Activated CD4-positive, alpha-beta T cell treated with anti-CD3 and anti-CD28 coated beads, Interleukin-10, Interleukin-2, amounts not matched to agents 100 ng/mL and 50 ng/mL, durations not matched to agents 16 hours and 8 hours (primary cell): ENCODE results near the gene PDK2.

Experiments
- DNase-seq: peaks from one replicate; pipeline ENCODE4 v3.0.0-alpha.2; 2020

PDK2 gene

GRCh38 chr17:50120475-50121253 is 25.5 kb downstream of the PDK2 start:
- no peak for DNase-seq

GRCh38 chr17:50122945-50123344 is 27.8 kb downstream of the PDK2 start:
- no peak for DNase-seq

DNA sequence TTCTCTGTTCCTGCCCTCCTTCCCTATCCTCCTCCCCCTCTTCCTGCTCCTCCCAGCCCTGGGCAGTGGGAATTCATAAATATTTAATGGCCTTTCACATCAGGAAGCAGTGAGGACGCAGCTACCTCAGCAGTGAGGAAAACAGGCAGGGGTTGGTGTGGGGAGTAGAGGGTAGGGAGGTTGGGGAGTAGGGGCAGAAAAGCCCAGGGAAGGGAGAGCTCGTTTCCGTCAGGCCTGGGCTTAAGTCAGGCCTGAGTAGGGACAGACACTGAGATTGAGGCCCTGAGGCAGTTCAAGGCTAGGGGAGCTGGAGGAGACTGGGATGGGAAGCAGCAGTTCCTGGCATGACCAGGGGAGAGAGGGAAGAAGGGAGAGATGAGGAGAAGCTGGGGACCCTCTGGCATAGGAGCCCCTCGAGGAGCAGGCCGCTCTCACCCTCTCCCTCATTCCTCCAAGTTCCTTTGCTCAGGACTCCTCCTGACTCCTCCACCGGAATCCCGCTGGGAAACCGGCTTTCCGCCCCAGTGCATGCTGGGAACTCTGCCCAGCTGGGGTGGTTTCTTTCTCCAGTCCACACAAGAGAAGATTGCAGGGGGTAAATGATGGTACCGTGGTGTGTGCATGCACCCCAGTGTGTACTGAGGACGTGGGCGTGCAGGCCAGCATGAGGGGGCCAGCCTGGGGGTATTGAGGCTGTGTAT is 28.6 kb downstream of the PDK2 start:
- no peak for DNase-seq

DNA sequence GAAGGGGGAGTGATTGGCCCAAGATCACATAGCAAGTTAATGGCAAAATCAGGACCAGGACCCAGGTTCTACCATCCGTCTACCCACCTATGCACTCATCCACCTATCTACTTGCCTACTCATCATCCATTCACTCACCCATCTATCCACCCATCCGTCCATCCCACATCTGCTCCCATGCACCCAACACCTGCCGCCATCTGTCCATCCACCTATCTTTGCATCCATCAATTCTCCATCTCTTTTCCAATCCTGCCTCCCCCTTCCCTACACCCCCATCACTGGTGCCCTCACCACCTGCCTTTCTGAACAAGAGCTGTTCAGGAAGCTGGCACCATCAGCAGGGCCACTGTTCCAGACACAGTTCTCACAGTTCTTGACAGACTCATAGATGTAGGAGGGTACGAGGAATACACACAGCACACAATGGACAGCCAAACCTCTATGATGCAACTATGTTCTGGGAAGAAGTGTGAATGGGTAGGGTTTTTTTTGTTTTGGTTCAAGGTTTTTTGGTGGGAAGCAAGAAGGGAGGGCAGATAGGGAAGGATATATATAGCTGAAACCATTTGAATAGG is 30.4 kb downstream of the PDK2 start:
- no peak for DNase-seq

DNA sequence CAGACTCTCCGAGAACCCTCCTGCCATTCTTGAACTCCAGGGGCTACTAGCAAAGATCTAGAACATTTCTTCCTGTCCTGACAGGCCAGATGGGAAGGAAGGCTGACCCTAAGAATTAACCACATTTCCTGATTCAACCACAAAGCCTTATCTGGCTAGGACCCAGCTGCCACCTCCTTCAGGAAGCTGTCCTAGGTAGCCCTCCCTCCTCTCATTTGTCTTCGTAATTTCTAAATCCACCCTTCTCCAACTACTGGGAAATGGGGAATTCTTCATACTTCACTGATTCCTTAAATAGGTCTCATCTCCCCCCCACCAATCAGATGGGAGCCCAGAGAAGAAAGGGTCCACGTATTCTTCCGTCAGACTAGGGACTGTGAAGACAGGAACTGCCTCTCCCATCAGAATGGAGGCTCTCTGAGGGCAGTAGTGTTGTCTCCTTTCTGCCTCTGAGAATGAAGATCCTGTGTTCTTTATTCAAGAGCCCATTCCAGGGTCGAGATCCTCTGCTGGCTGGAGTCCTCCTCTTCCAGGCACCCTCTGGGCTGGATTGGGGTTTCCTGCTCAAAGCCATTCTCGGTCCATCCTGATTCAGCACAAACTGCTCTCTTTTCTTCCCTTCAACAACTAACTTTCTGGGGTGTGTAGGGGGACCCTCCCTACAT is 32.7 kb downstream of the PDK2 start:
- no peak for DNase-seq

DNA sequence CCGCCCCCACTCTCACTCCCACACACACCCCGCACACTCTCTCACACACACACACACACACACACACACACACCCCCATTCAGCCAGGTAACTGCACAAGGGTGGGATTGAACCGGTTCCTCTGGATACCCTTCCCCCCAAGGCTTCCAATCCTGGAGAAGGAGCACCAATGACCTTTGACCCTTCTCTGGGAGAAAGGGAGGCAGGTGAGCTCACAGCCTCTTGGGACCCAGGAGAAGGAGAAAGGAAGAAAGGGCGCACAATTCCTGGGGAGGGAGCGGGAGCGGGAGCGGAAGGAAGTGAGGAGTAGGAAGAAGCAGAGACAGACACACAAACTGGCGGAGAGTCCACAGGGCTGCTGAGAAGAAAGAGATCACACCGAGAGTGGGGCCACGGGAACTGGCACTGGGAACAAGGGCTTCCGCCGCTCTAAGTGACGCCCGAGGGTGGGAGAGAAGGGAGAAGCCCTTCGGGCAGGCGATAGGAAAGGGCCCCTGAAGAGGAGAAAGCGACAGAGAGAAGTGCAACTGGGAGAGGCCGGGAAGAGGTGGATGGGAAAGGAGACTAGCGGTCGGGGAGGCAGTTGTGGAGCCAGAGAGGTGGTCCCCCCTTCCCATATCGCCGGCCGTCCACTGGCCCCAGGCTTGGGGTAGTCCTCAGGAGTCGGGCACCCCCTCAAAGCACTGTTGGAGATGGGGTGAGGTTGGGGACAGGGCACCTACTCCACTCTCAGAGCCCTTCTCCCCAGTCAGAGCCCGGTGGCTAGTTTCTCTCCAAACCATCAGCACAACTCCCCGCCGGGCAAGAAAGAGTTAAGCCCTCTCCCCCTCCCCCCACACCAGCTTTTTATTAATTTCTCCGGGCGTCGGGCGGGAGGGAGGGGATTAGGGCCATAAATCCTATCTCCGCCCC is 33.5 kb downstream of the PDK2 start:
- DNase-seq = no peak

DNA sequence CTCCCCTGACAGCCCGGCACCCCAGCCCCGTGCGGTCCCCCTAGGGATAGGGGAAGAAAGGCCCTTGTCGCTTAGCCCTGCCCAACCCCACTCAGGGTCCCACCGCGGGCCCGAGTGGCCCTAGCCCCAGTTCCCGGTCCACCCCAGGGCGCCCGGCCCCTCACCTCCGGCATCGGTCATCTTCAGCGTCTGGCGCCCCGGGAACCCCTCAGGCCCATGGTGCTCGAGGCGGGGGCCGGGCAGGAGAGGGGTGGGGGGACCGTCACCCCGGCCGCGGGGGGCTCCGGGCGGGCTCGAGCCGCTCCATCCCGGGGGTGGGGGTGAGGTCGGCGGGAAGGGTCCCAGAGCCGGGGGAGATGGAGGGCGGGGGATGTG is 34.2 kb downstream of the PDK2 start:
- DNase-seq = no peak

DNA sequence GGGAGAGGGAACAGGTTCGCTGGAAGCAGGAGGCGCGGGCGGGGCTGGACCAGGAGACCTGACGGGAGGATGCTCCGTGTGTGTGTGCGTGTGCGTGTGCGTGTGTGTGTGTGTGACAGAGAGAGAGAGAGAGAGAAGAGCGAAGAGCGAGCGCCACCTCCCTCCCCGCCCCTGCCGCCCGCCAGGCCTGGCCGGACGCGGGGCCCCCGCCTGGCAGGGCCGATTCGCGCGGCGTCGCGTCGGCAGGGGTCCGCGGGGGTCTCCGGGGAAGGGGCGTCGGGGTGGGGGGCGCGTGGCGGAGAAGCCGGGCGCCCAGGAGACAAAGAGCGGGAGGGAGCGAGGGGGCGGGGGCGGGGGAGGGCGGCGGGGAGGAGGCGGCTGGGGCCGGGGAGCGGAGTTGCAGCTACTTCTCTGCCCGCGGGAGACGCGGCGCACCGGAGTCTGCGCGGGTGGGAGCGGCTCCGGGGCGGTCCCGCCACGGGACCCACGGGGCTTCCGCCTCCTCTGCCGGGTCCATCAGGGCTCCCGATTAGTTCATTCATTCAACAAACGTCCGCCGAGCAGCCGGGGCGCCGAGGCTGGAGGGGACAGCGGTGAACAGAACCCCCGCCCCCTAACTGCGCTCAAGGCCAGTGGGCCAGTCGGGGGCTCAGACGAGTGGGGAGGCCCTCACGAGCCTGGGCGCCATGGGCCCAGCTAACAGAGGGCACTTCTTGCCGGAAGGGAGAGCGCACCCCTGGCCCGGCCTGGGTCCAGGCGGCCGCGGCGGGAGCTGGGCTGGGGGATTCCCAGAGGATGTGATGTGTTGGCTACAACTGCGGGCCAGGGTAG is 34.8 kb downstream of the PDK2 start, which contains the start of gene SAMD14:
SAMD14 (minus strand) TSS at position 433 of the 831 bp plus-strand sequence. CDS start 5,201 bp downstream, outside the sequence.
- DNase-seq = peak; percentile 30

DNA sequence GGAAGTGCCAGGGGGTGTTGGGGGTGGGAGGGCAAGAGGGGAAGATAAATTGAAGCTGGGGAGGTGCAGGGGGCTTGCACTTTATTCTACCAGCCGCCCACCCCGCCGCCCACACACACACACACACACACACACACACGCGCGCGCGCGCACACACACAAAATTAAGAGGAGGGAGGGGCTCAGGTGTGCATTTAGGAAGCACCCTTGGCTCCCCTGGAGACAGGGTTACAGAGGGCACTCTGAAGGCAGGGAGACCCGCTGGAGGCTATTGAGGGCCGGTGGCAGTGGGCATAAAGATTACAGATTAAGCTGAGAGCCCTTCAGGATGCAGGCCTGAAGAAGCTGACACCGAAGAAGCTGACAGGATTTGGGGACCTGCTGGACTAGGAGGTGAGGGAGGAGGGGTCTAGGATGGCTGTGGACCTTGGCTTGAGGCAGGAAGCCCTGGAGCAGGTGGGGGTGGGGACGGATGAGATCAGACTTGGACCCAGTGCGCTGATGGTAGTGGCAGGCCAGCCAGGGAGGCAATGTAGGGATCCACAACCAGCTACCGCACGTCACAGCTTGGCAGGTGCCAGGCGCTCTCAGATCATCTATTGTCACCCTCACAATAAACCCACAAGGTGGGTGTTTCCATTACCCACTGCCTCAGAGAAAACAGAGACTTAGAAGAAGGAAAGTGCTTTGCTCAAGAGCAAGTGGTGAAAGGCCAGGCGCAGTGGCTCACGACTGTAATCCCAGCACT is 35.6 kb downstream of the PDK2 start:
- DNase-seq = no peak

GRCh38 chr17:50132104-50132794 is 37.1 kb downstream of the PDK2 start:
- DNase-seq = no peak

- no peak for DNase-seq
Measured at GRCh38 chr17:50133028-50133768, 38.0 kb downstream of the PDK2 start.

DNA sequence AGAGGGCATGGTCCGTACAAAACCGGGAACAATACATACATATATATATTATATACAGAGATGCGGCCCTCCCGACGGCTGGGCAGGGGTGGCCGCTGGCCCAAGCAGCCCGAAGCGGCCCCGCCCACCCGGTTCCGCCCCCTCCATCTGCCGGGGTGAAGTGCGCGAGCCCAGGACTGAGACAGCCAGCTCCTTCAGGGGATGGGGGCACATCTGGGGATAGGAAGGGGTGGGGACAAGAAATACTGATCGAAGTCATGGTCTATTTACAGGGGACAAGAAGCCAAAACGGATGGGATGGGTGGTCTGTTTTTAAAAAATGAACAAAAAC is 38.6 kb downstream of the PDK2 start:
- no peak for DNase-seq

DNA sequence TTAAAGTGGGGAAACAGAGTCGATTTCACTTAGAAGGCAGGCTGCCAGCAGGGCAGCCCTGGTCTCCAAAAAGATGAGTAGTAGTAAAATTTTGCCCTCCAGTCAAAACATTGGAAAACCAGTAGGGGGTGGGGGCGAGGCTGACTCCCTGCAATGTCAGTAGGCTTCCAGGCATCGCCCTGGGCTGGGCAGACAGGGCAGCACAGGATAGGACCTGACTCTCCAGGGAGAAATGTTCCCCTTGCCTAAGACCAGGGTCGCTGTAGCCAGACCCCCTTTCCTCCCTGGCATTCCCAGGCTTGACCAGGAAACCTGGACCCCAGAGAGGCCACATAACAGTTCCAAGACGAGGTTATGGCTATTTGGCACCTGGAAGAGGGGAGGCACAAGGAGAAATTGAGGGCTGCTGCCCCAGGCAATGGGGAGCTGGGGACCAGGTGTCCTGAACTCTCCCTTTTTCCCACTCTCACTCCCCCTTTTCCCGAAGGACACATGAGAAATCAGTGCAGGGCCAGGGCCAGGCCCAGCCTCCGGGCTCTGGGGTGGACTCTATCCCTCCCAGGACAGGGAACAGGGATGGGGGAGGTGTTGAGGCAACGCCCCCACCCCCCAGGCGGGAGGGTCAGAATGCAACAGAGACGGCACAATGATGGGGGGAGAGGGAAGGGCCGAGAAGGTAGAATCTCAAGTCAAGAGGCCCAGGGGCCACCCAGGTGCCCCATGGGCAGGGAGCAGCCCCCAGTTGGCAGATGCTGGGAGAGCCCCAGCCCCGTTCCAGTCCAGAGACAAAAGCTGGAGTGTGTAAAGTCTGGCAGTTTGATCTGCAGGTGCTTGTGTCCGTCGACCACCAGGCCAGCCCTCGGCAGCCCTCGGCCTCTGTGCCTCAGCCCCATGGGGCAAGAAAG is 39.3 kb downstream of the PDK2 start:
- no peak for DNase-seq

DNA sequence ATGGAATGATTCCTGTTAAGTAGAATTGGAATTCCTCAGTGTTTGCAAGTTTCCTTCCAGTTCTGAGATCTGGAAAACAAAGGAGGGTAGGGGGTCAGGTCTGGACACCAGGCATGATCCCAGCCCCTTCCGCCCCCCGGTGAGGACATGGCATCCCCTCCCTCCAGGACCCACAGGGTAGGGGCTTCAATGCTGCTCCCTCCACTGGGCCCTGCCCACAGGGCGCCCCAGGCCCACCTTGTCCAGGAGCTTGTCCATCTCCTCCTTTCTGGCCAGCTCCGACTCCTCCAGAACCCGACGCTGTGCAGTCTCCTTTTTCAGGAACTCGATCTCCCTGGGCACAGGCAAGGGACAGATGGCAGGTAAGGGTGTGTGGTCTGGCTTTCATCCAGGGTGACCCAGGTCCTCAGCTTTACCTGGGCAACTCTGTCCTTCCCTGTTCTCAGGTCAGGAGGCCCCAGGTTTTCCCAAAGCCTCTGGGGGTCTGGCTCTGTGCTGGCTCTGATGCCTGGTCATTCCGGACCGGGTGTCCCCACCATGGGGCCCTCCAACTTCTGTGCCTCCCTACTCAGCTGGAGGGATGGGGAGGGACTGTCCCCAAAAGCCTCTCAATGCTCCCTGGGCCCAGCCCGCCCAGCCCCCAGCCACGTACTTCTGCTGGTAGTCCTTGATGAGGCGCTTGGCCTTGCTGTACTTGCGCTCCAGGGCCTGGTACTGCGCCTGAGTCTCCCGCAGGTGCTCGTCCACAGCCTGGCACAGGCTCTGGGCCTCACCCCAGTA is 40.4 kb downstream of the PDK2 start:
- no peak for DNase-seq

DNA sequence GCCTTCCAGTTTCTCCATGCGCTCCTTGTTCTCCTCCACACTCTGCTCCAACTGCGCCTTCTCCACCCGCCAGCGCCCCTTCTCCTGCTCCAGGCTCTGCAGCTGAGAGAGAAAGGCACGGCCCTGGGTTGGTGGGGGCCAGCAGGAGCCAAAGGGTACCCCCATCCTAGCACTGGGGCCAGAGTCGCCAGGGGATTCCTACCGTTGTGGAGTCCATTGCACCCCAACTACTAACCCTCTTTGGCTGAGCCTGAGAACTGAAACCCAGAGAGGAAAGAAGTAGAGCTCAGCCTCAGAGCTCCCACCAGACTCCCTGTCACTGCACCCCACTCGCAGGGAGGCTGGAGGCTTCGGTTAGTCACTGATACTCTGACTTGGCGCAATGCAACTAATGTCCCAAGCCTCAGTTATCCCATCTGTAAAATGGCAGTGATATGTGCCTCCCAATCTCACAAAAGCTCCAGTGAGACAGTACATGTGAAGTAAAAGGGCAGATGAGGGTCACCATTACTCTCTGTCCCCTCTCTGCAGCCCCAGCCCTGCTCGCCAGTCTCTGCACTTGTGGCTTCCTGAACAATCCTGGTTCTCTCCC is 41.0 kb downstream of the PDK2 start:
- DNase-seq = no peak

GRCh38 chr17:50137042-50137441 is 41.9 kb downstream of the PDK2 start:
- no peak for DNase-seq

- DNase-seq = no peak
Measured at GRCh38 chr17:50139185-50139783, 44.1 kb downstream of the PDK2 start.
